ENCODE measurements around the gene MAPRE2. TPM values are rescaled to one million over a fixed set of nuclear protein-coding genes. Genes with fewer than 3 reads are reported as not detected.

Gene MAPRE2
- total and polyA plus RNA-seq, 7 donors, result 3.3 to 83.4 (median 57.3) TPM

- H3K4me1 ChIP-seq, result peaks cover 63% of the 10 kb centered on the region
- ATAC-seq (no peak), DNase-seq (no peak)
- H3K27ac ChIP-seq, result no peak overlapping the region
- WGBS, 3 donors, result 37 to 80% (median 45%) methylated on average over 1 of the region's 1 CpG
- no peaks in the 10 kb centered on the region for H3K27me3 ChIP-seq (ENCODE audit: insufficient read depth in 3 of 3, low read length in 2 of 3)
- H3K4me3 ChIP-seq, result no peak overlapping the region
- no peaks in the 10 kb centered on the region for H3K9me3 ChIP-seq
- no peak for TF ChIP-seq CTCF (IDR thresholded peaks at IDR 0.05)
- intact Hi-C loops (cut with DNase I), result no loop called here
- H3K36me3 ChIP-seq (ENCODE audit: insufficient read depth in 1 of 2, low read depth in 1 of 2), result peaks cover 0 to 7% of the 10 kb centered on the region in 2 donors
These were observed 18.7 kb upstream of the MAPRE2 start for GRCh38 chr18:35022426-35023001.

- no peak for ATAC-seq
- intact Hi-C loops (cut with DNase I), result no loop called here
- Histone ChIP-seq H3K4me1 (peaks cover 59% of the 10 kb centered on the region), H3K36me3 (ENCODE audit: insufficient read depth in 1 of 2, low read depth in 1 of 2) (peaks cover 0 to 7% of the 10 kb centered on the region in 2 donors), H3K4me3 (no peak overlapping the region), H3K9me3 (no peaks in the 10 kb centered on the region), H3K27me3 (ENCODE audit: insufficient read depth in 3 of 3, low read length in 2 of 3) (no peaks in the 10 kb centered on the region), H3K27ac (peak overlapping the region; percentile 48)
- no peak for DNase-seq
- 70 to 81% (median 79%) methylated on average over 3 of the region's 3 CpGs for WGBS, 3 donors
- no peak for TF ChIP-seq CTCF (IDR thresholded peaks at IDR 0.05)
These were observed 17.0 kb upstream of the MAPRE2 start for GRCh38 chr18:35024196-35024595.

- DNase-seq (peak; percentile 65 to 68), ATAC-seq (peak; percentile 64 to 83 (median 78))
- intact Hi-C loops (cut with DNase I), result loop anchor here in 1 of 2 donors (5.0 kb wide), 1 partner anchor 117 kb away; no protein-coding TSS in a partner anchor
- no peaks in the 10 kb centered on the region for H3K9me3 ChIP-seq
- H3K27ac ChIP-seq, result peak overlapping the region; percentile 48
- 5 to 18% (median 11%) methylated on average over 1 of the region's 1 CpG for WGBS, 3 donors
- no peak for TF ChIP-seq CTCF (IDR thresholded peaks at IDR 0.05)
- no peaks in the 10 kb centered on the region for H3K27me3 ChIP-seq (ENCODE audit: insufficient read depth in 3 of 3, low read length in 2 of 3)
- H3K4me1 ChIP-seq, result peaks cover 57% of the 10 kb centered on the region
- H3K4me3 ChIP-seq, result peak overlapping the region; percentile 1
- H3K36me3 ChIP-seq (ENCODE audit: insufficient read depth in 1 of 2, low read depth in 1 of 2), result peaks cover 0 to 7% of the 10 kb centered on the region in 2 donors
These were observed 16.2 kb upstream of the MAPRE2 start for GRCh38 chr18:35024965-35025364.

- no peak for TF ChIP-seq CTCF (IDR thresholded peaks at IDR 0.05)
- ATAC-seq (peak in 3 of 4 donors; percentile 47 to 62 (median 49)), DNase-seq (no peak)
- H3K4me1 ChIP-seq, result peaks cover 52% of the 10 kb centered on the region
- no peaks in the 10 kb centered on the region for H3K9me3 ChIP-seq
- H3K36me3 ChIP-seq (ENCODE audit: insufficient read depth in 1 of 2, low read depth in 1 of 2), result peaks cover 2 to 17% of the 10 kb centered on the region in 2 donors
- intact Hi-C loops (cut with DNase I), result loop anchor here in 1 of 2 donors (5.0 kb wide), 1 partner anchor 116 kb away; no protein-coding TSS in a partner anchor
- no peak overlapping the region for H3K27ac ChIP-seq
- H3K4me3 ChIP-seq, result no peak overlapping the region
- H3K27me3 ChIP-seq (ENCODE audit: insufficient read depth in 3 of 3, low read length in 2 of 3), result no peaks in the 10 kb centered on the region
- 75 to 86% (median 84%) methylated on average over 5 of the region's 5 CpGs for WGBS, 3 donors
These were observed 14.7 kb upstream of the MAPRE2 start for GRCh38 chr18:35026407-35027061.

Measured in psoas muscle (tissue), 8 donors.